ENCODE measurements around the gene MRPL18. TPM values are rescaled to one million over a fixed set of nuclear protein-coding genes. Genes with fewer than 3 reads are reported as not detected.

Gene MRPL18
- total and polyA plus RNA-seq, 2 of the 8 experiments (the other 6 are each of a cell fraction or from before 2014, with no cell fraction given) = 58.7 to 79.8 TPM

GRCh38 chr6:159754401-159754800, 35.9 kb upstream of the MRPL18 start:
- no peak for FAIRE-seq
- WGBS, 2 experiments (ENCODE audit: extremely low coverage in 1 of 2, insufficient coverage in 1 of 2, insufficient read length in 1 of 2, insufficient replicate concordance in 2 of 2, low coverage in 1 of 2, low lambda C conversion rate in 2 of 2, missing lambda C conversion rate in 1 of 2) = 80% methylated on average over 2 of the region's 2 CpGs; no CpG with 5 or more reads in 1 of the 2 experiments
- H3K4ac ChIP-seq (replicated peaks; ENCODE audit: insufficient read length, low read depth, low read length) = no peak overlapping the region
- H2BK120ac ChIP-seq (replicated peaks; ENCODE audit: low read depth, low read length) = no peak overlapping the region
- H3K9me3 ChIP-seq (ENCODE audit: insufficient read depth in 2 of 2, low read depth in 1 of 2, low read length in 1 of 2) = no peaks in the 10 kb centered on the region
- no peaks in the 10 kb centered on the region; a peak in 1 of 7 replicates for H3K4me1 ChIP-seq (replicated peaks in 1 of 4; ENCODE audit: control insufficient read depth in 3 of 4, insufficient read depth in 4 of 4, low read length in 3 of 4)
- H2AK5ac ChIP-seq (ENCODE audit: low read depth, low read length) = no peak overlapping the region
- H2BK15ac ChIP-seq (ENCODE audit: low read length) = no peak overlapping the region
- no peak overlapping the region for H4K8ac ChIP-seq (ENCODE audit: extremely low read depth, insufficient read depth, low read length)
- no peak overlapping the region for H3K56ac ChIP-seq (replicated peaks; ENCODE audit: insufficient read length, low read depth, low read length)
- no peak overlapping the region for H3K14ac ChIP-seq (ENCODE audit: insufficient read length)
- H3K18ac ChIP-seq (ENCODE audit: extremely low read depth, low read length) = no peak overlapping the region
- H4K20me1 ChIP-seq (replicated peaks in 1 of 2; ENCODE audit: control insufficient read depth in 1 of 2, insufficient read depth in 2 of 2, low read length in 2 of 2) = peaks cover 4 to 10% of the 10 kb centered on the region in 2 experiments
- H3K36me3 ChIP-seq (ENCODE audit: control insufficient read depth in 2 of 4, insufficient read depth in 4 of 4, low read length in 3 of 4) = peaks cover 19 to 82% (median 57%) of the 10 kb centered on the region in 4 experiments
- H4K91ac ChIP-seq (replicated peaks; ENCODE audit: insufficient read length, low read length) = no peak overlapping the region
- no peak overlapping the region for H3K4me3 ChIP-seq (ENCODE audit: extremely low read depth in 1 of 4, insufficient read depth in 2 of 4, low read depth in 3 of 4, low read length in 4 of 4)
- no peaks in the 10 kb centered on the region for H3K27me3 ChIP-seq (replicated peaks in 1 of 4; ENCODE audit: control insufficient read depth in 3 of 4, extremely low read depth in 1 of 4, insufficient read depth in 3 of 4, low read length in 3 of 4)
- CTCF ChIA-PET (ENCODE audit: partially characterized antibody) = no interaction called here
- H3K23ac ChIP-seq (ENCODE audit: insufficient read length) = no peak overlapping the region
- no peak overlapping the region for H2BK20ac ChIP-seq (ENCODE audit: low read length)
- no peak overlapping the region for H4K5ac ChIP-seq (ENCODE audit: insufficient read length, low read depth, low read length)
- no peak for TF ChIP-seq TAF1 (IDR thresholded peaks at IDR 0.05; ENCODE audit: low read depth, low read length)
- TF ChIP-seq EGR1 (IDR thresholded peaks at IDR 0.05; ENCODE audit: borderline replicate concordance, low read depth, low read length) = no peak
- no peak for TF ChIP-seq ASH2L (IDR thresholded peaks at IDR 0.05; ENCODE audit: low read length)
- no peak for TF ChIP-seq GABPA (IDR thresholded peaks at IDR 0.05; ENCODE audit: borderline replicate concordance, insufficient read depth, low read length)
- TF ChIP-seq POU5F1 (IDR thresholded peaks at IDR 0.05; ENCODE audit: low read depth, low read length) = no peak
- no peak for TF ChIP-seq TBP (IDR thresholded peaks at IDR 0.05; ENCODE audit: low read depth, low read length)
- no peak for TF ChIP-seq RNF2 (IDR thresholded peaks at IDR 0.05; ENCODE audit: borderline replicate concordance, low read depth, low read length, missing control alignments, poor library complexity, severe bottlenecking)
- no peaks in the 10 kb centered on the region for H3K23me2 ChIP-seq (ENCODE audit: low read depth, low read length)
- H3K9ac ChIP-seq (replicated peaks in 1 of 4; ENCODE audit: extremely low read depth in 1 of 4, low read depth in 3 of 4, low read length in 3 of 4) = no peak overlapping the region
- no peak overlapping the region for H3K4me2 ChIP-seq (ENCODE audit: insufficient read depth in 1 of 2, low read depth in 2 of 2, low read length in 2 of 2)
- DNase-seq (ENCODE audit: low read depth in 1 of 2, low spot score in 2 of 2) = no peak
- no peak overlapping the region for H2BK5ac ChIP-seq (ENCODE audit: low read depth, low read length)
- no peaks in the 10 kb centered on the region; the same call in 1 of the 2 replicates for H3K79me1 ChIP-seq (ENCODE audit: low read depth, low read length)
- POLR2A ChIA-PET (ENCODE audit: partially characterized antibody) = interaction anchor here (1.0 to 1.2 kb wide), 2 partner anchors 22 to 39 kb away, joined by 3 read pairs; no protein-coding TSS in a partner anchor
- no peak overlapping the region for H3K27ac ChIP-seq (ENCODE audit: low read depth, low read length)
- no peak overlapping the region for H2AFZ ChIP-seq (ENCODE audit: low read length)
- peaks cover 0 to 7% of the 10 kb centered on the region in 2 experiments; a peak in 2 of 4 replicates for H3K79me2 ChIP-seq (ENCODE audit: control insufficient read depth in 1 of 2, insufficient read depth in 2 of 2, low read length in 2 of 2)
- no peak overlapping the region for H2BK12ac ChIP-seq (ENCODE audit: low read depth, low read length)

Measured in H1 (cell line).